H1 (cell line): ENCODE results near the gene LGALS16. TPM values are rescaled to one million over a fixed set of nuclear protein-coding genes. Genes with fewer than 3 reads are reported as not detected.

Experiments
- CTCF ChIA-PET: fragments of 300-600 bp; sonication (Branson Sonifier 250); formaldehyde crosslinking; loops from one replicate; lab custom pipeline; 2021; ENCODE audit not compliant: partially characterized antibody; lab: Charles Lee
- POLR2A ChIA-PET: fragments of 300-600 bp; sonication (Branson Sonifier 250); formaldehyde crosslinking; loops from one replicate; lab custom pipeline; 2021; ENCODE audit warnings: inconsistent platforms; ENCODE audit not compliant: partially characterized antibody; lab: Charles Lee
- DNase-seq, 2 experiments: peaks; one replicate each; pipeline versions ENCODE4 v3.0.0 to v3.0.0-alpha.2; 2010 to 2022; ENCODE audit warnings: low spot score in 2 of 2, low read depth in 1 of 2, mixed read lengths in 1 of 2
- FAIRE-seq: peaks from 2 replicates; lab custom pipeline; 2011; peaks lifted over from hg19 to GRCh38; lab: Jason Lieb, UNC
- H2AFZ ChIP-seq: 2 replicates; pipeline ENCODE4 v1.8.1; 2012; ENCODE audit warnings: low read length, inconsistent platforms
- H2AK5ac ChIP-seq: 2 replicates; pipeline ENCODE4 v1.6.1; 2013; ENCODE audit warnings: low read depth, low read length
- H2BK120ac ChIP-seq: replicated peaks from 2 replicates; pipeline ENCODE3; 2013; ENCODE audit warnings: low read depth, low read length, inconsistent platforms
- H2BK12ac ChIP-seq: 2 replicates; pipeline ENCODE4 v1.6.1; 2013; ENCODE audit warnings: low read depth, low read length
- H2BK15ac ChIP-seq: 2 replicates; pipeline ENCODE4 v1.6.1; 2013; ENCODE audit warnings: low read length
- H2BK20ac ChIP-seq: 2 replicates; pipeline ENCODE4 v1.6.1; 2013; ENCODE audit warnings: low read length
- H2BK5ac ChIP-seq: 2 replicates; pipeline ENCODE4 v1.6.1; 2013; ENCODE audit warnings: low read depth, low read length
- H3K14ac ChIP-seq: 2 replicates; pipeline ENCODE4 v1.6.1; 2013; ENCODE audit warnings: inconsistent platforms; ENCODE audit not compliant: insufficient read length
- H3K18ac ChIP-seq: 2 replicates; pipeline ENCODE4 v1.6.1; 2013; ENCODE audit warnings: low read length; ENCODE audit errors: extremely low read depth
- H3K23ac ChIP-seq: 2 replicates; pipeline ENCODE4 v1.6.1; 2013; ENCODE audit warnings: inconsistent platforms; ENCODE audit not compliant: insufficient read length
- H3K23me2 ChIP-seq: 2 replicates; pipeline ENCODE4 v1.6.1; 2013; ENCODE audit warnings: low read depth, low read length
- H3K27ac ChIP-seq: 2 replicates; pipeline ENCODE4 v1.6.1; 2011; ENCODE audit warnings: low read depth, low read length, inconsistent platforms
- H3K27me3 ChIP-seq, 4 experiments: replicated peaks in 1 of 4; 1 replicate in 1 of 4; 2 replicates in 3 of 4; pipeline versions ENCODE4 v1.6.1 to v1.8.1; 2011 to 2013; ENCODE audit warnings: low read length in 3 of 4, mild to moderate bottlenecking in 3 of 4, inconsistent platforms in 2 of 4, mixed read lengths in 2 of 4, moderate library complexity in 1 of 4; ENCODE audit not compliant: control insufficient read depth in 3 of 4, insufficient read depth in 3 of 4; ENCODE audit errors: extremely low read depth in 1 of 4
- H3K36me3 ChIP-seq, 4 experiments: 2 replicates each; pipeline versions ENCODE4 v1.6.1 to v1.8.1; 2011 to 2013; ENCODE audit warnings: mild to moderate bottlenecking in 4 of 4, low read length in 3 of 4, moderate library complexity in 2 of 4, control low read depth in 1 of 4, inconsistent platforms in 1 of 4; ENCODE audit not compliant: insufficient read depth in 4 of 4, control insufficient read depth in 2 of 4
- H3K4ac ChIP-seq: replicated peaks from 2 replicates; pipeline ENCODE3; 2013; ENCODE audit warnings: low read length, low read depth, mixed read lengths, inconsistent platforms; ENCODE audit not compliant: insufficient read length
- H3K4me1 ChIP-seq, 4 experiments: replicated peaks in 1 of 4; 1 replicate in 1 of 4; 2 replicates in 3 of 4; pipeline versions ENCODE4 v1.6.1 to v1.8.1; 2011 to 2013; ENCODE audit warnings: low read length in 3 of 4, inconsistent platforms in 2 of 4, mixed read lengths in 1 of 4; ENCODE audit not compliant: insufficient read depth in 4 of 4, control insufficient read depth in 3 of 4
- H3K4me2 ChIP-seq, 2 experiments: 2 replicates each; pipeline versions ENCODE4 v1.6.1 to v1.8.1; 2011 to 2013; ENCODE audit warnings: low read depth in 2 of 2, low read length in 2 of 2, control low read depth in 1 of 2, inconsistent platforms in 1 of 2, mild to moderate bottlenecking in 1 of 2; ENCODE audit not compliant: insufficient read depth in 1 of 2
- H3K4me3 ChIP-seq, 4 experiments: fragments of 200-600, 300-600 bp in 1 of 4; sonication (generic), shearing (Covaris generic), sonication (Bioruptor Twin) in 1 of 4; 2 replicates each; pipeline versions ENCODE4 v1.5.1 to v1.8.1; 2011 to 2016; ENCODE audit warnings: low read length in 4 of 4, low read depth in 3 of 4, control low read depth in 2 of 4, inconsistent platforms in 2 of 4, mild to moderate bottlenecking in 2 of 4, mixed read lengths in 1 of 4, moderate library complexity in 1 of 4; ENCODE audit not compliant: insufficient read depth in 2 of 4; ENCODE audit errors: extremely low read depth in 1 of 4
- H3K56ac ChIP-seq: replicated peaks from 2 replicates; pipeline ENCODE3; 2013; ENCODE audit warnings: low read depth, mild to moderate bottlenecking, mixed read lengths, low read length, inconsistent platforms; ENCODE audit not compliant: insufficient read length
- H3K79me1 ChIP-seq: 2 replicates; pipeline ENCODE4 v1.6.1; 2013; ENCODE audit warnings: low read depth, low read length, control low read depth
- H3K79me2 ChIP-seq, 2 experiments: 2 replicates each; pipeline versions ENCODE4 v1.6.1 to v1.8.1; 2012 to 2013; ENCODE audit warnings: low read length in 2 of 2, mild to moderate bottlenecking in 2 of 2, inconsistent platforms in 1 of 2; ENCODE audit not compliant: insufficient read depth in 2 of 2, control insufficient read depth in 1 of 2
- H3K9ac ChIP-seq, 4 experiments: replicated peaks in 1 of 4; 1 replicate in 1 of 4; 2 replicates in 3 of 4; pipeline versions ENCODE4 v1.6.1 to v1.8.1; 2011 to 2013; ENCODE audit warnings: low read depth in 3 of 4, low read length in 3 of 4, control low read depth in 2 of 4, mild to moderate bottlenecking in 2 of 4, moderate library complexity in 2 of 4, inconsistent platforms in 1 of 4; ENCODE audit errors: extremely low read depth in 1 of 4
- H3K9me3 ChIP-seq, 2 experiments: 2 replicates each; pipeline versions ENCODE4 v1.6.1 to v1.8.1; 2012 to 2013; ENCODE audit warnings: mild to moderate bottlenecking in 2 of 2, moderate library complexity in 2 of 2, control low read depth in 1 of 2, inconsistent platforms in 1 of 2, low read depth in 1 of 2, low read length in 1 of 2, mixed read lengths in 1 of 2; ENCODE audit not compliant: insufficient read depth in 2 of 2
- H4K20me1 ChIP-seq, 2 experiments: replicated peaks in 1 of 2; 2 replicates each; pipeline versions ENCODE3 to v1.8.1; 2011 to 2013; ENCODE audit warnings: inconsistent platforms in 2 of 2, low read length in 2 of 2, mild to moderate bottlenecking in 1 of 2; ENCODE audit not compliant: insufficient read depth in 2 of 2, control insufficient read depth in 1 of 2
- H4K5ac ChIP-seq: 2 replicates; pipeline ENCODE4 v1.6.1; 2013; ENCODE audit warnings: low read length, low read depth, mixed read lengths, inconsistent platforms; ENCODE audit not compliant: insufficient read length
- H4K8ac ChIP-seq: 2 replicates; pipeline ENCODE4 v1.8.0; 2013; ENCODE audit warnings: mild to moderate bottlenecking, moderate library complexity, low read length, inconsistent platforms; ENCODE audit not compliant: insufficient read depth; ENCODE audit errors: extremely low read depth
- H4K91ac ChIP-seq: replicated peaks from 2 replicates; pipeline ENCODE3; 2013; ENCODE audit warnings: low read length, mixed read lengths, inconsistent platforms; ENCODE audit not compliant: insufficient read length
- EZH2 ChIP-seq: fragments of 200-600 bp; sonication (generic); IDR thresholded peaks from 2 replicates; pipeline ENCODE4 v1.7.1; 2012; ENCODE audit warnings: low read depth, mild to moderate bottlenecking, moderate library complexity, low read length, inconsistent platforms; ENCODE audit not compliant: severe bottlenecking
- TEAD4 ChIP-seq: IDR thresholded peaks from 2 replicates; pipeline ENCODE4 v1.6.1; 2012; ENCODE audit warnings: low read depth, low read length, inconsistent platforms, mixed read lengths
- WGBS, 2 experiments: shearing (Covaris generic) in 1 of 2; methylation state at CpG; one replicate each; pipeline versions ENCODE4 v1.1.6 to v1.1.7; 2013 to 2015; ENCODE audit warnings: low lambda C conversion rate in 2 of 2, mixed read lengths in 2 of 2, inconsistent platforms in 1 of 2, low coverage in 1 of 2, missing lambda C conversion rate in 1 of 2; ENCODE audit not compliant: insufficient replicate concordance in 2 of 2, insufficient coverage in 1 of 2, insufficient read length in 1 of 2; ENCODE audit errors: extremely low coverage in 1 of 2, missing lambda C conversion rate in 1 of 2; 5-methylcytosine and 5-hydroxymethylcytosine counted together
- polyA plus RNA-seq, 7 experiments: library from polyadenylated mRNA; depleted of rRNA in 3 of 7; stranded (reverse) in 5 of 7; unstranded in 2 of 7; fragments of >200 nt in 5 of 7; fragments of 200-250 nt in 2 of 7; gene quantifications; 1 replicate in 5 of 7; 2 replicates in 1 of 7; 4 replicates in 1 of 7; pipeline versions ENCODE4 v1.2.1 to v1.2.3, GENCODE V29; 2011 to 2013; ENCODE audit warnings: missing spikeins in 2 of 7, mixed read lengths in 2 of 7
- total RNA-seq: library from RNA; stranded (reverse); fragmentation: NEBNext Ultra II Directional; extraction: Animal tissue kit (Norgen Biotek cat#: 25700); gene quantifications from 2 replicates; pipeline ENCODE4 v1.2.1, GENCODE V29; 2021
- TF ChIP-seq, protein P1 (sequence below): IDR thresholded peaks from 2 replicates; pipeline ENCODE4 v1.6.1; 2011; ENCODE audit warnings: low read depth, mild to moderate bottlenecking, low read length; ENCODE audit not compliant: insufficient read depth

LGALS16 gene
- total and polyA plus RNA-seq, 2 of the 8 experiments (the other 6 are each of a cell fraction or from before 2014, with no cell fraction given), result not detected

GRCh38 chr19:39631626-39632025 is 24.1 kb upstream of the LGALS16 start:
- no peak overlapping the region for H3K27ac ChIP-seq
- H3K27me3 ChIP-seq, result no peaks in the 10 kb centered on the region
- H2AFZ ChIP-seq, result no peak overlapping the region
- no peak overlapping the region for H2BK15ac ChIP-seq
- H3K18ac ChIP-seq, result no peak overlapping the region
- H3K79me2 ChIP-seq, result no peaks in the 10 kb centered on the region
- no peak overlapping the region for H4K91ac ChIP-seq
- no peak overlapping the region for H3K56ac ChIP-seq
- H3K4me3 ChIP-seq, result no peak overlapping the region
- no peak overlapping the region for H3K4ac ChIP-seq
- DNase-seq, result no peak
- TF ChIP-seq EZH2 (no peak), TEAD4 (peak; percentile 66)
- TF ChIP-seq, protein P1, sequence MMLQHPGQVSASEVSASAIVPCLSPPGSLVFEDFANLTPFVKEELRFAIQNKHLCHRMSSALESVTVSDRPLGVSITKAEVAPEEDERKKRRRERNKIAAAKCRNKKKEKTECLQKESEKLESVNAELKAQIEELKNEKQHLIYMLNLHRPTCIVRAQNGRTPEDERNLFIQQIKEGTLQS, result no peak
- no peak overlapping the region for H2AK5ac ChIP-seq
- H3K36me3 ChIP-seq, result no peaks in the 10 kb centered on the region
- no peak overlapping the region for H2BK20ac ChIP-seq
- H4K20me1 ChIP-seq, result no peaks in the 10 kb centered on the region
- ChIA-PET CTCF (no interaction called here), POLR2A (no interaction called here)
- H2BK5ac ChIP-seq, result no peak overlapping the region
- 72% methylated on average over 6 of the region's 6 CpGs; no CpG with 5 or more reads in 1 of the 2 experiments for WGBS, 2 experiments
- no peak overlapping the region for H3K14ac ChIP-seq
- no peak overlapping the region for H2BK120ac ChIP-seq
- H3K23ac ChIP-seq, result no peak overlapping the region
- H3K9me3 ChIP-seq, result no peaks in the 10 kb centered on the region
- no peak overlapping the region for H4K5ac ChIP-seq
- H3K79me1 ChIP-seq, result no peaks in the 10 kb centered on the region
- no peak overlapping the region for H2BK12ac ChIP-seq
- FAIRE-seq, result no peak
- H3K4me2 ChIP-seq, result no peak overlapping the region
- no peak overlapping the region for H3K9ac ChIP-seq
- no peak overlapping the region for H4K8ac ChIP-seq
- H3K4me1 ChIP-seq, result peaks cover 0 to 2% (median 0%) of the 10 kb centered on the region in 4 experiments; a peak in 1 of 7 replicates
- no peaks in the 10 kb centered on the region for H3K23me2 ChIP-seq
